IPS DF 6.9 (cell line): ENCODE measurements around the gene SNURF.
"Not testable (repeated sequence)": the region's sequence is repeated elsewhere in the genome, so short reads cannot be mapped to it uniquely, and the experiment has no call there.

Experiments
- DNase-seq: peaks from one replicate; pipeline ENCODE4 v3.0.0-alpha.2; 2013; ENCODE audit warnings: low read depth, low spot score
- H3K27ac ChIP-seq: one replicate; pipeline ENCODE4 v1.5.1; 2013; ENCODE audit warnings: low read length, control low read depth
- H3K27me3 ChIP-seq: 2 replicates; pipeline ENCODE4 v1.6.1; 2013; ENCODE audit warnings: mild to moderate bottlenecking, low read length; ENCODE audit not compliant: control insufficient read depth, insufficient read depth
- H3K36me3 ChIP-seq: 2 replicates; pipeline ENCODE4 v1.6.1; 2013; ENCODE audit warnings: low read length; ENCODE audit not compliant: control insufficient read depth, insufficient read depth
- H3K4me1 ChIP-seq: 2 replicates; pipeline ENCODE4 v1.6.1; 2013; ENCODE audit warnings: low read length; ENCODE audit not compliant: control insufficient read depth, insufficient read depth
- H3K4me3 ChIP-seq: 2 replicates; pipeline ENCODE4 v1.5.1; 2013; ENCODE audit warnings: mild to moderate bottlenecking, low read length
- H3K9me3 ChIP-seq: 2 replicates; pipeline ENCODE4 v1.6.1; 2013; ENCODE audit warnings: low read length, inconsistent platforms; ENCODE audit not compliant: control insufficient read depth, insufficient read depth
- WGBS: extraction: QIAGEN DNeasy Blood & Tissue Kit; methylation state at CpG from one replicate; pipeline ENCODE4 v1.1.7; 2013; ENCODE audit warnings: mixed read lengths, missing lambda C conversion rate; ENCODE audit not compliant: insufficient read length, insufficient coverage; 5-methylcytosine and 5-hydroxymethylcytosine counted together

Gene SNURF

GRCh38 chr15:24966364-24967103 is 11.7 kb downstream of the SNURF start:
- Histone ChIP-seq H3K27me3 (no peaks in the 10 kb centered on the region), H3K27ac (no peak overlapping the region), H3K4me3 (no peak overlapping the region), H3K36me3 (peaks cover 12% of the 10 kb centered on the region; the same call in 1 of the 2 replicates), H3K4me1 (no peaks in the 10 kb centered on the region), H3K9me3 (peaks cover 1% of the 10 kb centered on the region)
- WGBS = no CpG with 5 or more reads among the region's 4 CpGs
- DNase-seq = no peak

- no peak overlapping the region for H3K4me3 ChIP-seq
- H3K27me3 ChIP-seq = no peaks in the 10 kb centered on the region
- H3K9me3 ChIP-seq = peaks cover 1% of the 10 kb centered on the region; the same call in 1 of the 2 replicates
- DNase-seq = no peak
- H3K4me1 ChIP-seq = no peaks in the 10 kb centered on the region
- peaks cover 2% of the 10 kb centered on the region; the same call in 1 of the 2 replicates for H3K36me3 ChIP-seq
- no CpG with 5 or more reads among the region's 3 CpGs for WGBS
- H3K27ac ChIP-seq = no peak overlapping the region
Measured at GRCh38 chr15:24971052-24971451, 16.3 kb downstream of the SNURF start.

GRCh38 chr15:24971772-24972171 is 17.0 kb downstream of the SNURF start:
- Histone ChIP-seq H3K27me3 (no peaks in the 10 kb centered on the region), H3K4me3 (no peak overlapping the region), H3K4me1 (no peaks in the 10 kb centered on the region), H3K9me3 (peaks cover 1% of the 10 kb centered on the region; the same call in 1 of the 2 replicates), H3K27ac (no peak overlapping the region), H3K36me3 (peaks cover 3% of the 10 kb centered on the region; the same call in 1 of the 2 replicates)
- no CpG with 5 or more reads among the region's 8 CpGs for WGBS
- no peak for DNase-seq

- H3K27me3 ChIP-seq, H3K36me3 ChIP-seq, H3K27ac ChIP-seq, H3K9me3 ChIP-seq, H3K4me3 ChIP-seq, DNase-seq, H3K4me1 ChIP-seq: not testable (repeated sequence)
- no CpG with 5 or more reads among the region's 5 CpGs for WGBS
Measured at GRCh38 chr15:24972707-24973106, 17.9 kb downstream of the SNURF start.

- DNase-seq = no peak
- no peak overlapping the region for H3K4me3 ChIP-seq
- H3K36me3 ChIP-seq = peaks cover 9% of the 10 kb centered on the region; the same call in 1 of the 2 replicates
- no peaks in the 10 kb centered on the region for H3K27me3 ChIP-seq
- no CpG with 5 or more reads among the region's 3 CpGs for WGBS
- no peak overlapping the region for H3K27ac ChIP-seq
- H3K4me1 ChIP-seq = no peaks in the 10 kb centered on the region
- H3K9me3 ChIP-seq = no peaks in the 10 kb centered on the region; the same call in 1 of the 2 replicates
Measured at GRCh38 chr15:24976932-24977331, 22.1 kb downstream of the SNURF start.

GRCh38 chr15:24977686-24978085 is 22.9 kb downstream of the SNURF start:
- no CpG with 5 or more reads among the region's 9 CpGs for WGBS
- H3K27me3 ChIP-seq = no peaks in the 10 kb centered on the region
- no peak overlapping the region for H3K4me3 ChIP-seq
- no peaks in the 10 kb centered on the region; the same call in 1 of the 2 replicates for H3K9me3 ChIP-seq
- no peaks in the 10 kb centered on the region for H3K4me1 ChIP-seq
- no peak overlapping the region for H3K27ac ChIP-seq
- peaks cover 12% of the 10 kb centered on the region; the same call in 1 of the 2 replicates for H3K36me3 ChIP-seq
- DNase-seq = no peak

GRCh38 chr15:24985224-24985623 is 30.4 kb downstream of the SNURF start:
- Histone ChIP-seq H3K27ac (no peak overlapping the region), H3K27me3 (no peaks in the 10 kb centered on the region), H3K9me3 (no peaks in the 10 kb centered on the region), H3K4me1 (no peaks in the 10 kb centered on the region), H3K36me3 (peaks cover 12% of the 10 kb centered on the region; the same call in 1 of the 2 replicates), H3K4me3 (no peak overlapping the region)
- WGBS = no CpG with 5 or more reads among the region's 7 CpGs
- no peak for DNase-seq

GRCh38 chr15:24986653-24987052 is 31.9 kb downstream of the SNURF start:
- Histone ChIP-seq H3K36me3 (peaks cover 12% of the 10 kb centered on the region; the same call in 1 of the 2 replicates), H3K27me3 (no peaks in the 10 kb centered on the region), H3K9me3 (no peaks in the 10 kb centered on the region), H3K4me1 (no peaks in the 10 kb centered on the region), H3K27ac (no peak overlapping the region), H3K4me3 (no peak overlapping the region)
- DNase-seq = no peak
- 100% methylated on average over 3 of the region's 6 CpGs for WGBS
